ENCODE data around the gene ARF3. TPM values are rescaled to one million over a fixed set of nuclear protein-coding genes. Genes with fewer than 3 reads are reported as not detected.

The ARF3 gene
- polyA plus RNA-seq, 4 donors, result 37.3 to 104 (median 67.4) TPM

- FAIRE-seq, result no peak
- Histone ChIP-seq H3K27ac (ENCODE audit: low read depth in 1 of 3, low read length in 2 of 3) (peak overlapping the region in 1 of 3 donors; percentile 36), H3K36me3 (ENCODE audit: control insufficient read depth in 3 of 3, insufficient read depth in 2 of 3, low read depth in 1 of 3, low read length in 3 of 3) (no peaks in the 10 kb centered on the region), H3K4me3 (ENCODE audit: low read depth in 1 of 3, low read length in 3 of 3) (peak overlapping the region; percentile 6 to 46 (median 10)), H3K4me1 (ENCODE audit: control insufficient read depth in 3 of 3, insufficient read depth in 2 of 3, low read depth in 1 of 3, low read length in 2 of 3) (peaks cover 0 to 40% (median 4%) of the 10 kb centered on the region in 3 donors), H3K27me3 (ENCODE audit: control insufficient read depth in 3 of 3, insufficient read depth in 3 of 3, low read length in 3 of 3) (peaks cover 0 to 98% (median 17%) of the 10 kb centered on the region in 3 donors), H3K9me3 (ENCODE audit: control insufficient read depth in 2 of 2, insufficient read depth in 1 of 2, low read depth in 1 of 2, low read length in 1 of 2) (peaks cover 0 to 8% of the 10 kb centered on the region in 2 donors)
- 1% methylated on average over 54 to 55 of the region's 55 CpGs for WGBS, 3 donors
- DNase-seq, result peak; percentile 41 to 56
Measured at GRCh38 chr12:48979602-48980388, 22.5 kb upstream of the ARF3 start.

- DNase-seq, result no peak
- H3K9me3 ChIP-seq (ENCODE audit: control insufficient read depth in 2 of 2, insufficient read depth in 1 of 2, low read depth in 1 of 2, low read length in 1 of 2), result peaks cover 0 to 8% of the 10 kb centered on the region in 2 donors
- H3K27ac ChIP-seq (ENCODE audit: low read depth in 1 of 3, low read length in 2 of 3), result no peak overlapping the region
- peaks cover 0 to 40% (median 4%) of the 10 kb centered on the region in 3 donors for H3K4me1 ChIP-seq (ENCODE audit: control insufficient read depth in 3 of 3, insufficient read depth in 2 of 3, low read depth in 1 of 3, low read length in 2 of 3)
- H3K4me3 ChIP-seq (ENCODE audit: low read depth in 1 of 3, low read length in 3 of 3), result peak overlapping the region in 1 of 3 donors; percentile 46
- 1 to 4% (median 2%) methylated on average over 42 to 45 of the region's 45 CpGs for WGBS, 3 donors
- no peaks in the 10 kb centered on the region for H3K36me3 ChIP-seq (ENCODE audit: control insufficient read depth in 3 of 3, insufficient read depth in 2 of 3, low read depth in 1 of 3, low read length in 3 of 3)
- no peak for FAIRE-seq
- H3K27me3 ChIP-seq (ENCODE audit: control insufficient read depth in 3 of 3, insufficient read depth in 3 of 3, low read length in 3 of 3), result peaks cover 0 to 97% (median 15%) of the 10 kb centered on the region in 3 donors
Measured at GRCh38 chr12:48978741-48979601, 21.7 kb upstream of the ARF3 start.

GRCh38 chr12:48978291-48978740, 21.0 kb upstream of the ARF3 start, which contains the start of gene WNT1:
TSS of gene WNT1 (plus strand) at chr12:48978322. CDS start at chr12:48978651, 329 bp downstream.
- peak within 1 kb of the TSS in 1 of 3 donors; percentile 46 for H3K4me3 ChIP-seq (ENCODE audit: low read depth in 1 of 3, low read length in 3 of 3)
- FAIRE-seq, result no peak
- H3K27ac ChIP-seq (ENCODE audit: low read depth in 1 of 3, low read length in 2 of 3), result no peak within 1 kb of the TSS
- H3K4me1 ChIP-seq (ENCODE audit: control insufficient read depth in 3 of 3, insufficient read depth in 2 of 3, low read depth in 1 of 3, low read length in 2 of 3), result peaks cover 0 to 40% (median 4%) of the 10 kb centered on the region in 3 donors
- 0 to 2% (median 2%) methylated on average over 34 to 45 of the region's 45 CpGs for WGBS, 3 donors
- no peak for DNase-seq
- H3K36me3 ChIP-seq (ENCODE audit: control insufficient read depth in 3 of 3, insufficient read depth in 2 of 3, low read depth in 1 of 3, low read length in 3 of 3), result no peaks in the 10 kb centered on the region
- H3K27me3 ChIP-seq (ENCODE audit: control insufficient read depth in 3 of 3, insufficient read depth in 3 of 3, low read length in 3 of 3), result peaks cover 0 to 97% (median 20%) of the 10 kb centered on the region in 3 donors
- H3K9me3 ChIP-seq (ENCODE audit: control insufficient read depth in 2 of 2, insufficient read depth in 1 of 2, low read depth in 1 of 2, low read length in 1 of 2), result peaks cover 0 to 8% of the 10 kb centered on the region in 2 donors

- Histone ChIP-seq H3K36me3 (ENCODE audit: control insufficient read depth in 3 of 3, insufficient read depth in 2 of 3, low read depth in 1 of 3, low read length in 3 of 3) (no peaks in the 10 kb centered on the region), H3K4me3 (ENCODE audit: low read depth in 1 of 3, low read length in 3 of 3) (peak overlapping the region in 1 of 3 donors; percentile 46), H3K27ac (ENCODE audit: low read depth in 1 of 3, low read length in 2 of 3) (no peak overlapping the region), H3K27me3 (ENCODE audit: control insufficient read depth in 3 of 3, insufficient read depth in 3 of 3, low read length in 3 of 3) (peaks cover 0 to 98% (median 27%) of the 10 kb centered on the region in 3 donors), H3K4me1 (ENCODE audit: control insufficient read depth in 3 of 3, insufficient read depth in 2 of 3, low read depth in 1 of 3, low read length in 2 of 3) (peaks cover 0 to 40% (median 4%) of the 10 kb centered on the region in 3 donors), H3K9me3 (ENCODE audit: control insufficient read depth in 2 of 2, insufficient read depth in 1 of 2, low read depth in 1 of 2, low read length in 1 of 2) (peaks cover 0 to 8% of the 10 kb centered on the region in 2 donors)
- FAIRE-seq (no peak), DNase-seq (peak; percentile 76 to 78)
- 7% methylated on average over 39 to 50 of the region's 50 CpGs for WGBS, 3 donors
Measured at GRCh38 chr12:48977290-48978281, 20.3 kb upstream of the ARF3 start.

GRCh38 chr12:48973941-48974673, 16.8 kb upstream of the ARF3 start:
- H3K27ac ChIP-seq (ENCODE audit: low read depth in 1 of 3, low read length in 2 of 3), result no peak overlapping the region
- H3K36me3 ChIP-seq (ENCODE audit: control insufficient read depth in 3 of 3, insufficient read depth in 2 of 3, low read depth in 1 of 3, low read length in 3 of 3), result no peaks in the 10 kb centered on the region
- H3K4me3 ChIP-seq (ENCODE audit: low read depth in 1 of 3, low read length in 3 of 3), result no peak overlapping the region
- FAIRE-seq (no peak), DNase-seq (peak; percentile 23 to 70)
- peaks cover 3 to 40% (median 3%) of the 10 kb centered on the region in 3 donors for H3K4me1 ChIP-seq (ENCODE audit: control insufficient read depth in 3 of 3, insufficient read depth in 2 of 3, low read depth in 1 of 3, low read length in 2 of 3)
- peaks cover 0 to 97% (median 48%) of the 10 kb centered on the region in 3 donors for H3K27me3 ChIP-seq (ENCODE audit: control insufficient read depth in 3 of 3, insufficient read depth in 3 of 3, low read length in 3 of 3)
- WGBS, 3 donors, result 10 to 23% (median 13%) methylated on average over 14 to 19 of the region's 19 CpGs
- peaks cover 0 to 6% of the 10 kb centered on the region in 2 donors for H3K9me3 ChIP-seq (ENCODE audit: control insufficient read depth in 2 of 2, insufficient read depth in 1 of 2, low read depth in 1 of 2, low read length in 1 of 2)

GRCh38 chr12:48973531-48973930, 16.2 kb upstream of the ARF3 start:
- Histone ChIP-seq H3K27ac (ENCODE audit: low read depth in 1 of 3, low read length in 2 of 3) (no peak overlapping the region), H3K27me3 (ENCODE audit: control insufficient read depth in 3 of 3, insufficient read depth in 3 of 3, low read length in 3 of 3) (peaks cover 0 to 97% (median 46%) of the 10 kb centered on the region in 3 donors), H3K36me3 (ENCODE audit: control insufficient read depth in 3 of 3, insufficient read depth in 2 of 3, low read depth in 1 of 3, low read length in 3 of 3) (no peaks in the 10 kb centered on the region), H3K9me3 (ENCODE audit: control insufficient read depth in 2 of 2, insufficient read depth in 1 of 2, low read depth in 1 of 2, low read length in 1 of 2) (peaks cover 0 to 5% of the 10 kb centered on the region in 2 donors), H3K4me3 (ENCODE audit: low read depth in 1 of 3, low read length in 3 of 3) (no peak overlapping the region), H3K4me1 (ENCODE audit: control insufficient read depth in 3 of 3, insufficient read depth in 2 of 3, low read depth in 1 of 3, low read length in 2 of 3) (peaks cover 2 to 36% (median 3%) of the 10 kb centered on the region in 3 donors)
- DNase-seq (no peak), FAIRE-seq (no peak)
- 12 to 19% (median 17%) methylated on average over 12 of the region's 12 CpGs for WGBS, 3 donors

- Histone ChIP-seq H3K9me3 (ENCODE audit: control insufficient read depth in 2 of 2, insufficient read depth in 1 of 2, low read depth in 1 of 2, low read length in 1 of 2) (peaks cover 0 to 5% of the 10 kb centered on the region in 2 donors), H3K27me3 (ENCODE audit: control insufficient read depth in 3 of 3, insufficient read depth in 3 of 3, low read length in 3 of 3) (peaks cover 0 to 97% (median 46%) of the 10 kb centered on the region in 3 donors), H3K36me3 (ENCODE audit: control insufficient read depth in 3 of 3, insufficient read depth in 2 of 3, low read depth in 1 of 3, low read length in 3 of 3) (no peaks in the 10 kb centered on the region), H3K4me3 (ENCODE audit: low read depth in 1 of 3, low read length in 3 of 3) (no peak overlapping the region), H3K27ac (ENCODE audit: low read depth in 1 of 3, low read length in 2 of 3) (no peak overlapping the region), H3K4me1 (ENCODE audit: control insufficient read depth in 3 of 3, insufficient read depth in 2 of 3, low read depth in 1 of 3, low read length in 2 of 3) (peaks cover 2 to 35% (median 3%) of the 10 kb centered on the region in 3 donors)
- DNase-seq (no peak), FAIRE-seq (no peak)
- 7 to 21% (median 12%) methylated on average over 3 of the region's 3 CpGs for WGBS, 3 donors
Measured at GRCh38 chr12:48972952-48973483, 15.7 kb upstream of the ARF3 start.

All from small intestine (tissue), 7 donors.